Esophagus muscularis mucosa (tissue), 4 donors: Measurements from ENCODE around the gene RBL2. TPM values are rescaled to one million over a fixed set of nuclear protein-coding genes. Genes with fewer than 3 reads are reported as not detected.

ENCODE experiments used
- DNase-seq: peaks from one replicate; pipeline ENCODE4 v3.0.0-alpha.2; 2017; ENCODE audit errors: extremely low spot score
- H3K27ac ChIP-seq, 4 donors: fragments of 200-600 bp; sonication (generic); replicated peaks in 1 of 4; 1 replicate in 3 of 4; 2 replicates in 1 of 4; pipeline ENCODE4 v1.5.1; 2016 to 2019; ENCODE audit warnings: mild to moderate bottlenecking in 1 of 4
- H3K27me3 ChIP-seq, 4 donors: fragments of 200-600 bp; sonication (generic); one replicate each; pipeline versions ENCODE4 v1.5.1 to v1.6.0; 2016 to 2019
- H3K36me3 ChIP-seq, 4 donors: fragments of 200-600 bp; sonication (generic); one replicate each; pipeline ENCODE4 v1.5.1; 2016 to 2019
- H3K4me1 ChIP-seq, 4 donors: fragments of 200-600 bp; sonication (generic); one replicate each; pipeline ENCODE4 v1.5.1; 2016 to 2019
- H3K4me3 ChIP-seq, 4 donors: fragments of 200-600 bp; sonication (generic); 1 replicate in 2 of 4; 2 replicates in 2 of 4; pipeline ENCODE4 v1.5.1; 2016 to 2019; ENCODE audit warnings: mild to moderate bottlenecking in 4 of 4, moderate library complexity in 1 of 4
- H3K9me3 ChIP-seq, 4 donors: fragments of 200-600 bp; sonication (generic); 1 replicate in 3 of 4; 2 replicates in 1 of 4; pipeline ENCODE4 v1.5.1; 2016 to 2019
- CTCF ChIP-seq, 3 experiments: fragments of 200-600 bp in 2 of 3; fragments of 450-650 bp in 1 of 3; sonication (generic) in 2 of 3; IDR thresholded peaks; one replicate each; pipeline ENCODE4 v1.5.1; 2017 to 2019; ENCODE audit warnings: antibody characterized with exemption in 3 of 3, mild to moderate bottlenecking in 2 of 3, moderate library complexity in 1 of 3
- EP300 ChIP-seq: sonication (generic); formaldehyde crosslinking; IDR thresholded peaks from one replicate; pipeline ENCODE4 v1.6.1; 2017; ENCODE audit warnings: antibody characterized with exemption
- POLR2A ChIP-seq: fragments of 450-650 bp; IDR thresholded peaks from one replicate; pipeline ENCODE4 v1.6.1; 2017; ENCODE audit warnings: antibody characterized with exemption, moderate library complexity, mild to moderate bottlenecking, low read depth
- POLR2AphosphoS5 ChIP-seq, 2 donors: sonication (generic); formaldehyde crosslinking; IDR thresholded peaks; one replicate each; pipeline ENCODE4 v1.6.1; 2017; ENCODE audit warnings: antibody characterized with exemption in 2 of 2
- WGBS: methylation state at CpG from one replicate; pipeline ENCODE4 v1.1.5; 2018; 5-methylcytosine and 5-hydroxymethylcytosine counted together
- intact Hi-C: fragments of 100-400 bp; cut with DNase I; formaldehyde crosslinking; loops from one replicate; pipeline ENCODE4 v1.15.1; 2023
- total RNA-seq, 4 donors: library from RNA; depleted of rRNA; stranded (reverse); fragments of >200 nt; gene quantifications; one replicate each; pipeline versions ENCODE4 v1.1.0 to v1.2.1, GENCODE V29; 2016

Gene RBL2
- total RNA-seq, 4 donors from 2014 or later: 72.8 to 90.3 (median 84.4) TPM

DNA sequence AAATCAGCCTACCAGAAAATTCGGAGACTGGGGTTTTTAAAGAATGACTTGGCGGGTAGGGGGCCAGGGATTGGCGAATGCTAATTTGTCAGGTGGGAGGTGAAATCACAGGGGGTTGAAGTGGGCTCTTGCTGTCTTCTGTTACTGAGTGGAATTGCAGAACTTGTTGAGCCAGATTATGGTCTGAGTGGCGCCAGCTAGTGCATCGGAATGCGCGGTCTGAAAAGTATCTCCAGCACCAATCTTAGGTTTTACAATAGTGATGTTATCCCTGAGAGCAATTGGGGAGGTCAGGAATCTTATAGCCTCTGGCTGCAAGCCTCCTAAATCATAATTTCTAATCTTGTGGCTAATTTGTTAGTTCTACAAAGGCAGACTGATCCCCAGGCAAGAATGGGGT, 762 bp upstream of the RBL2 start:
- Histone ChIP-seq H3K4me3 (peak overlapping the region; percentile 97 to 100 (median 98)), H3K9me3 (no peaks in the 10 kb centered on the region), H3K27ac (peak overlapping the region; percentile 94 to 99 (median 96)), H3K4me1 (peaks cover 17 to 25% (median 22%) of the 10 kb centered on the region in 4 donors), H3K27me3 (no peaks in the 10 kb centered on the region), H3K36me3 (no peaks in the 10 kb centered on the region)
- 87% methylated on average over 7 of the region's 7 CpGs for WGBS
- intact Hi-C loops: no loop called here
- DNase-seq: no peak
- TF ChIP-seq EP300 (no peak), CTCF (IDR thresholded peaks at IDR 0.05) (no peak), POLR2A (no peak), POLR2AphosphoS5 (IDR thresholded peaks at IDR 0.05) (no peak)

DNA sequence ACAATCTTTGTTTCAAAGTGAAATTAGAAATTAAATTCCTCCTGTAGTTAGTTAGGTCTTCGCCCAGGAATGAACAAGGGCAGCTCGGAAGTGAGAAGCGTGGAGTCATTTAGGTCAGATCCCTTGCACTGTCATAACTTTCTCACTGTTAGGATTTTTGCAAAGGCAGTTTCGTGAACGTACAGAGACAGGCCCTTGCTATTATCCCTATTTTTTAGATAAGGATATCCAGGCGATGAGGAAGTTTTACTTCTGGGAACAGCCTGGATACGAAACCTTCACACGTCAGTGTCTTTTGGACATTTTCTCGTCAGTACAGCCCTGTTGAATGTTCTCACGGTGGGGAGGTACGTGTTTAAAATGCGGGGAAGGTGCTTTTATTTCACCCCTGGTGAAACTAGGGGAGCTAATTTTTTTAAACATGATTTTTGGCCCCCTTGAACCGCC, 318 bp upstream of the RBL2 start:
- DNase-seq: no peak
- WGBS: 25% methylated on average over 13 of the region's 13 CpGs
- Histone ChIP-seq H3K27ac (peak overlapping the region; percentile 94 to 99 (median 96)), H3K4me1 (peaks cover 17 to 25% (median 22%) of the 10 kb centered on the region in 4 donors), H3K4me3 (peak overlapping the region; percentile 97 to 100 (median 98)), H3K9me3 (no peaks in the 10 kb centered on the region), H3K36me3 (no peaks in the 10 kb centered on the region), H3K27me3 (no peaks in the 10 kb centered on the region)
- intact Hi-C loops: loop anchor here (2.0 kb wide), 1 partner anchor 69 kb away; the partner anchor contains the start of gene AKTIP
- TF ChIP-seq EP300 (peak; percentile 17), POLR2A (no peak)

DNA sequence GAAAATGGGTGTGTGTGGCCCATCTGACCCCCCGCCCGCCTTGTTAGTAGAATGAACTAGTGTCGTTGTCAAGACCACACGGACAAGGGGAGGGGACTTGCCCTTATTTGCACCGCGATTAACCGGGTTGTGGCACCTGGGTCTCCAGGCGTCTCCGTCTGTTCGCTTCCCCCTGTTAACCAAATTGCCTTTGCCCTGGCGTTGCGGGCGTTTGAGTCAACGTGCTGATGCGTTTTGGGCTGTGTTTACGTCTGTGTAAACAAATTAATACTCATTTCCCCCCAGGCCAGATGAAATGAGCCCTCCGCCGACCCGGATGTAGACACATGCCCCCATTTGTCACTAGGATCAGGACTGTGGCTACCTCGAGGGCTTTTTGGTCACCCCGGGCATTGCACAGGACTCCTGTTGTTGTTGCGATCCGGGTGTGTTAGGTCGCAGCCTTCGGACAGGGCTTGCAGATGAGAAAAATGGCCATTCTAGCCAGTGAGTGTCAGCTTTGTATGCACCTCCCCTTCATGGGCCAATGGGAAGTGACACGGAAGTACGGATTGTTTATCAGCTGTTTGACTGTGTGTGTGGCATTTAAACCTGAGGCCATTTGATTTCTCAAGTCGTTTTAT, 906 bp downstream of the RBL2 start:
- peak; percentile 93 for DNase-seq
- peaks cover 0 to 8% (median 2%) of the 10 kb centered on the region in 4 donors for H3K36me3 ChIP-seq
- peaks cover 17 to 25% (median 22%) of the 10 kb centered on the region in 4 donors for H3K4me1 ChIP-seq
- intact Hi-C loops: loop anchor here (2.0 kb wide), 1 partner anchor 68 kb away; the partner anchor contains the start of gene AKTIP
- peak overlapping the region; percentile 97 to 100 (median 98) for H3K4me3 ChIP-seq
- WGBS: under 1% methylated on average over 18 of the region's 28 CpGs
- H3K9me3 ChIP-seq: no peaks in the 10 kb centered on the region
- H3K27me3 ChIP-seq: no peaks in the 10 kb centered on the region
- peak overlapping the region; percentile 94 to 99 (median 96) for H3K27ac ChIP-seq
- TF ChIP-seq POLR2A: no peak
- TF ChIP-seq POLR2AphosphoS5 (IDR thresholded peaks at IDR 0.05): peak; percentile 80 to 84

DNA sequence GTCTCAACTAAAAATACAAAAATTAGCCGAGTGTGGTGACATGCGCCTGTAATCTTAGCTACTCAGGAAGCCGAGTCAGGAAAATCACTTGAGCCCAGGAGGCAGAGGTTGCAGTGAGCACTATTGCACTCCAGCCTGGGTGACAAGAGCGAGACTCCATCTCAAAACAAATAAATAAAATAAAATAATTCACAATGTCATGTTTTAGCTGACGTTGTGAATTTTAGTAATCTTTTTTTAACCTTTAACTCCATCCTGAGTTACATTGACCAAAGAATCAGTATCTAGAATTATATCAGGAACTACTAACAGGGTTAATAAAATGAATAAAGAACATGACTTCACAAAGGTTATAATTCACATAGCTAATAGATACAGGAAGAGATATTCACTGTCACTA, 5.9 kb downstream of the RBL2 start:
- 87% methylated on average over 5 of the region's 5 CpGs for WGBS
- Histone ChIP-seq H3K27ac (no peak overlapping the region), H3K4me3 (no peak overlapping the region), H3K36me3 (peaks cover 14 to 56% (median 33%) of the 10 kb centered on the region in 4 donors), H3K9me3 (no peaks in the 10 kb centered on the region), H3K4me1 (peaks cover 13 to 20% (median 17%) of the 10 kb centered on the region in 4 donors), H3K27me3 (no peaks in the 10 kb centered on the region)
- TF ChIP-seq POLR2AphosphoS5 (IDR thresholded peaks at IDR 0.05) (no peak), EP300 (no peak), CTCF (IDR thresholded peaks at IDR 0.05) (no peak), POLR2A (no peak)
- intact Hi-C loops: no loop called here
- DNase-seq: no peak

GRCh38 chr16:53445534-53445933, 11.3 kb downstream of the RBL2 start:
- H3K4me1 ChIP-seq: no peaks in the 10 kb centered on the region
- intact Hi-C loops: no loop called here
- no peak for DNase-seq
- H3K36me3 ChIP-seq: peaks cover 22 to 95% (median 61%) of the 10 kb centered on the region in 4 donors
- H3K9me3 ChIP-seq: no peaks in the 10 kb centered on the region
- TF ChIP-seq CTCF (IDR thresholded peaks at IDR 0.05): no peak
- TF ChIP-seq EP300: no peak
- TF ChIP-seq POLR2A: no peak
- TF ChIP-seq POLR2AphosphoS5 (IDR thresholded peaks at IDR 0.05): no peak
- H3K4me3 ChIP-seq: no peak overlapping the region
- H3K27me3 ChIP-seq: no peaks in the 10 kb centered on the region
- H3K27ac ChIP-seq: no peak overlapping the region
- 97% methylated on average over 5 of the region's 5 CpGs for WGBS

DNA sequence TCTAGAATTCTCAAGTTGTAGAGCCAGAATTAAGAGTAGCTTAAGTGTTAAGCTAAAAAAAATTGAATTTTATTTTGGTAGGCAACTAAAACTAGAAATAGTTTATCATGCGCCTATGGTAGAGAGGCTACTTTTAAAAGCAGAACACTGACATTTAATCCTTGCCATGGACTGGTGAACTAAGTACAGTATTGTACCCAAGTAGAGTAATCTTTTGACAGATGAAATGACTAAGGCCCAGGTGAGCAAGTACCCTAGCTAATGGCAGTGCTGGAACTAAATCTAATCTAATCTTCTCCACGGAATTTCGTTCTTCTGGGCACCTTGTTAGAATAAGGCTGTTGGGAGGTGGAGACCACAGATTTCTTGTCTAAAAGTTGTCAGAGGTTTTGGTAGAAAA, 11.8 kb downstream of the RBL2 start:
- Histone ChIP-seq H3K27ac (no peak overlapping the region), H3K4me1 (no peaks in the 10 kb centered on the region), H3K36me3 (peaks cover 22 to 91% (median 59%) of the 10 kb centered on the region in 4 donors), H3K27me3 (no peaks in the 10 kb centered on the region), H3K4me3 (no peak overlapping the region), H3K9me3 (no peaks in the 10 kb centered on the region)
- WGBS: 89% methylated on average over 3 of the region's 3 CpGs
- intact Hi-C loops: no loop called here
- DNase-seq: no peak
- no peak for TF ChIP-seq CTCF (IDR thresholded peaks at IDR 0.05)
- TF ChIP-seq EP300: no peak
- no peak for TF ChIP-seq POLR2AphosphoS5 (IDR thresholded peaks at IDR 0.05)
- TF ChIP-seq POLR2A: no peak
